HG03045 (cell line): Measurements from ENCODE around the gene RBMS3.
"Not testable (repeated sequence)": the region's sequence is repeated elsewhere in the genome, so short reads cannot be mapped to it uniquely, and the experiment has no call there.

Experiments used
- ATAC-seq: cut with Tn5 transposase; IDR thresholded peaks from one replicate; pipeline ENCODE4 v1.9.1; 2021; ENCODE audit warnings: mild to moderate bottlenecking, moderate library complexity; ENCODE audit not compliant: unreplicated experiment

The RBMS3 gene

DNA sequence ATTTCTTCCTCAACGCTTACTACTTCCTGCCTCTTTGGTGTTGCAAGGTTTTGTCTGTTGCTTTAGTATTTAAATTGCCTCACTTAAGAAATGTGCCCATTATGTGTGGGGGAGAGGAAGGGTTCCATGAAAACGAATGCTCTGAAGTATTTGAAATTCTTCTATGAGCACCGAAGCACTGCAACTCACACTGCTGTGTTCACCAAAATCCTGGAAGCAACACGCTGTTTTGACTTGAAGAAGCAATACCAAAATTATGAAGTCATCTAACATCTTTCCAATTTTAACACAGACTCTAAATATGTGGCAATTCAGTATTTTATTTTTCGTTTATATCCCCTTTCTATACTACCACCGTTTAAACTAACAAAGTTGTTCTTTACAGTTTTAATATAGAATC is 101.5 kb downstream of the RBMS3 start:
- no peak for ATAC-seq

DNA sequence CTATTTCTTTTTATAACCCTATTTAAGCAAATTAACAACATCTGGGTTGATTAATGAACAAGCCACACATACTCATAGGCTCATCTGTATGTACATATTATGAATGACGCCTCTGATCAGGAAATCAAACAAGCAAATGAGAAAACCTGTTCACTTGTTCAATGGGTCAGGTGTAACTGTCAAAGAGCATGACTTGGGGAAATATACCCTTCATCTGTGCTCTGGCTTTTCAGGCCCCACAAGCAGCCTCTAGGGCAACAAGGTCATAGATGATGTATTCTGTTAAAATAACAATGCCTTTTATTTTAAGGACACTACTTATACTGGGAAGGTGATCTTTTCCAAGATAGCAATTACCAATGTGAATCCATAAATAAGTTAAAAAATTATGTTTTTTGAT is 102.0 kb downstream of the RBMS3 start:
- ATAC-seq = no peak

DNA sequence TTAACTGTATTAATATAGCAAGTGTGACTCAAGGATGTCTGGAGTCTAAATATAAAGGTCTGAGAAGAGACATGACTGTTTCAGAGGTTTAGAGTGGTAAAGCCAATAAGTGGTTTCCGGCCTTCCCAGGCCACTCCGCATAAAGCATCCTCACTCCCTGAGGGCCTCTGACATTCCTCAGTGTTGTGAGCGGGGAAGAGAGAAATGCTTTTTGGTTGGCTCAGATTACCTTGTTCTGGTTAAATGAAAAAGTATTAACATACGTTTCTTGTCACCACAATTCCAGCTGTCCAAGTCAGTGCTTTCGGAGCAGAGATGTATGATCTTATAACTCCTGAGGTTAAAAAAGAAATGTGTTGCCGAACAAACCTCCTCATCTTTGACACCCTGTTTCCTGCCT is 103.8 kb downstream of the RBMS3 start:
- ATAC-seq = no peak

DNA sequence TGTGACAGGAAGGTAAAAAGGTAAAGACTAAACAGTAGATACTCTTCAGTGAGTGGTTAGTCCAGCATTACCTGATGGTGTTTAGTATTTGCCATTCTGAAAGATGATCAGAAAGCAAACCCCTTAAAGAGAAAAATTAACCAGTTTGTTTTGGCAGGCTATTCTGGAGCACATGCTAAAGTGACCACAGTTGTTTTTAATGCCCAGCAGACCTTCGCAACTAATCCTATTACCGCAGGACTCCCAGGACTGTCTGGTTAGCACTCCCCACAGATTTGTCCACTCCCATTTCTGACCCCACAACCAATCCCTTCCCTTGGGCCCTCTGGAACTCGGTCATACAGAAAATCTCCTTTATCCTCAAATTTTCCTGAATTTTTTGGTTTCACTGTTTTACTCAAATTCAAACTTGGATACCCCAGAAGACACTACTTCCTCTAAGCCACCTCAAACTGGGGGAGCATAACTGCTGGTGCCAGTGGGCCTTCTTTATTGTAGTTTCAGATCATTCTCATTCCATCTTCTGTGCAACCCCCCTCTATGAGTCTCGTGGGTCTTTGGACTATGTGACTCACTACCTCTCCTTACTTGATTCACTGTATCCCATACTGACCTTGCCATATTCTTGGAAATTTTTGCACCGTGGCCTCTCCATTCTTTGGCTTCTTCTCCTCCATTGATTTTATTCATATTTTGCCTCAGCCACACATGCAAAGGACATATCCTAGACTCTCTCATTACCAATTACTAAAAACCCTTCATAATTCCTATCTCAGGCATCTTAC is 104.4 kb downstream of the RBMS3 start:
- ATAC-seq = no peak

DNA sequence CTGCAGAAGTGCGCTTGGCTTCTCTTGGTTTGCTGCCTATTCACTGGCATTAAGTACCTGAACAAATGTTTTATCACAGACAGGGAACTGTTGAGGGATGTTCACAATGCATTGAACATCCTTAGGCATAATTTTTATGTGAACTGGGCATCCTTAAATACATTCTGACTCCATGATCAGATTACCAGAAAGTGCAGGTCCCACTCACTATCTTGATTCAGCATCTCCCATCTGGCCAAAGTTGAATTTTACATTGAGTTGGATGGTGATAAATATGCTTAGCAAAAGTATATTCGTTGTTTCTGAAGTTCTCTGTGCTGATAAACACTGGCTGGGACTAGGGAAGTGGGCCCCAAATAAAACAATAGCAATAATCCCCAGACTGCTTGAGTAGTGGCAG is 108.5 kb downstream of the RBMS3 start:
- no peak for ATAC-seq

DNA sequence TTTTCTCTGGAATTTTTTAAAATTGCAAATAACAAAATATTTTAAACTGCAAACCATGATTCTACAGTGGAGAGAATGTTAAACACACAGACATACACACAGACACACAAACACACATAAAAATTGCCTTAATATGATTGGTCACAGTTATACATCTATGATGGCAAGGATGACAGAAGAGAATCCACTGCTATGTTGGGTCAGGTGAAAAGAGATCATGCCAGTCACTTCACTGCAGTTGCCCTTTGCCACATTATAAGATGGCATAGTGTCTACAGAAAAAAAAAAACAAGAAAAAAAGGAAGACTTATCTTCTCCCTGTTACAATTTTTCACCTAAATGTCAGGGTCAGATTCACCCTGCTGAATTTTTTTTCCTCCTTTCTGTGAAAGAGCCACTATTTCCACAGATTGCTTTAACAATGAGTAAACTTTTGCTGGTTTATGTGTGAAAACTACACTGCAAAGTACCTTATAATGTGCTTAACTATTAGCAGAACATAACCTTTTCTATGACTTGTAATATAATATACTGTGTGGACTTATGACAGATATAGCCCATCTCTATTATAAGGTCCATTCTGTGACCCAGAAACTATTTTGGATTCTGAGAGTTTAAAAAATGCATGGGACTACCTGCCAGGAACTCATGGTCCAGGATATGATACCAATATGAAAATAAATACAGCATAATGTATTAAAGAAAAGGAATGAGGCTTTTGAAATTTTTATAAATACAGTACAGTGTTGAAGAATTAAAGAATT is 111.9 kb downstream of the RBMS3 start:
- no peak for ATAC-seq

DNA sequence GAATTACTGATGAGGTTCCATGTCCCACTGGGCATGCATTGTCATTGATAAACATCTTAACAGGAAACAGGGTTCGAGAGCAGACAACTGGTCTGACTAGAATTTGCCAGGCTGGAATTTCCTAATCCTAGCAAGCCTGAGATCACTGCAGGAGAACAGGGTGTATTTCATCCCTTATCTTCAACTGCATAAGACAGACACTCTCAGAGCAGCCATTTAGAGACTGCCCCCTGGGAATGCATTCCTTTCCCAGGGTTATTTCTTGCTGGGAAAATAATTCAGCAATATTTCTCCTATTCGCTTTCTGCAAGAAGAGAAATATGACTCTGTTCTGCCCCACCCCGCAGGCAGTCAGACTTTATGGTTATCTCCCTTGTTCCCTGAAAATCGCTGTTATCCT is 113.1 kb downstream of the RBMS3 start:
- not testable (repeated sequence) for ATAC-seq

DNA sequence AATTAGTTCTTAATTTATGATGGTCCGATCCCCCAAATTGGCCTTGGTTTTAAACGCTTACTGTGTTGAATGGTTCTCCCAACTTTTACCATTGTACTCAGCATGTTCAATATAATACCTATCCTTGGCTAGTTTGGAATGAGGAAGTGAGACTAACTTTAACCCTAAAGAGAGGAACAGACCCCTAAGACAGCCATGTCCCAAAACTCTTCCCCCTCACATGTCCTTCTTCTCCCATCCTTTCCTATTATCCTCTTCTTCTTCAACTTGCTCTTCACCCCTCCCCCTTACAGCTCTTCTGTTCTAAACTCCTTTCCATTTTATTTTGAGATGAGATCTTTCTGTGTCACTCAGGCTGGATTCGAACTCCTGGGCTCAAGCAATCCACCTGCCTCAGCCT is 116.5 kb downstream of the RBMS3 start:
- ATAC-seq = no peak

DNA sequence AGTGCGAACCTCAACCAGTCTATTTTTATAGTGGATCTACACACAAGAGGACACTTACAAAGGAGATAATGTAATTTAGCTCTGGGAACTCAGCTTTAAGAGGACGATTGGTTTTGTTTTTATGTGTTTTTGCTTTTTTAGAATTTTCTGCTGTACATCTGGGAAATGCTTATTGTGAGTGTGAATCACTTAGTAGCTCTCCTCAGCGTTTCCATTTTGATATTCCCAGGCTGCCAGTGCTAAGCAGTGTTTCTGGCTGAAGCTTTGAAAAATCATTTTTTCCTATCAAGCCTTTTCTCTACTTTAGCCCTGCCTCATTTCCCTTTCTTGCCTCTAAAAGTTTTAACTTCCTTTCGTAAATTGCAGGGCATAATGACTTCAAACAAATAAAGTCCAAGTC is 117.9 kb downstream of the RBMS3 start:
- no peak for ATAC-seq

DNA sequence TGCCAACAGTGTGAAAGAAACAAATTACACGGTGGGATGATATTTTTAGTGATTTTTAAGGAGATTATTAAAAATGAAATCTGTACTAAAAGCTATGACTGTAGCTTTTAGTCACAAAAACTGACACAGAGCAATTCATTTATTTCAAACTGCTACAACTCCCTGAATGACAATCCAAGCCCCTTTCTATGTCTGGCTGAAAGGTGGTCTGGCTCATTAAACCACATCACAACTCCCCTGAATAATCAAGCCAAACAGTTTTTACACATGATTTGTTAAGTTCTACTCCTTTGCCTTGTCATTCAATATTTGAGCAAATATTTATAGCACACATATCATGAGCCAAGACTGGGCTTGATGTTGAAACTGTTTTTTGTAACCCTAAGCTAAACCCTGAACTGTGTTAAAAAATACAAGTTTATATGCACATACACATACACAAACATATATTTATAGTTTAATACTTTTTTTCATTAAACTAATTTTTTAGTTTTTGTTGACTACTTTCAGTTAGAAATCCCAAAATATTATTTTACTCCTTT is 125.5 kb downstream of the RBMS3 start:
- no peak for ATAC-seq

DNA sequence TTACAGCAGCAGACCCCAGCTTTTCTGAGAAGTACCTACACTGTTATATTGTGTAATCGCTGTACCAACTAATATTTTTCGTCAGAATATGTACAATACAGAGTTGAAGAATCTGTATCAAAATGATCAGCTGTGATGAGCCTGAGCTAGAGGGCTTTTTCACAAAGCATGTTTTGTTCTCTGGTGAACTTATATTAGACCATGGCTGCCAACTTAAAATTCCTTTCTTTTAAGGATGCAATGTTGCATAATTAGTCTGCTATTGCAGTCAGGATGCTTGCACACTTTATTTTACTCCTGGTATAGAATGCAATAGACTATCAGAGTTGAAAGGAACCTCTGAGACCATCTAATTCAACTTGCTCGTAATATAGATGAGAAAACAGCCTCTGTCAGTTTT is 127.8 kb downstream of the RBMS3 start:
- ATAC-seq = no peak

DNA sequence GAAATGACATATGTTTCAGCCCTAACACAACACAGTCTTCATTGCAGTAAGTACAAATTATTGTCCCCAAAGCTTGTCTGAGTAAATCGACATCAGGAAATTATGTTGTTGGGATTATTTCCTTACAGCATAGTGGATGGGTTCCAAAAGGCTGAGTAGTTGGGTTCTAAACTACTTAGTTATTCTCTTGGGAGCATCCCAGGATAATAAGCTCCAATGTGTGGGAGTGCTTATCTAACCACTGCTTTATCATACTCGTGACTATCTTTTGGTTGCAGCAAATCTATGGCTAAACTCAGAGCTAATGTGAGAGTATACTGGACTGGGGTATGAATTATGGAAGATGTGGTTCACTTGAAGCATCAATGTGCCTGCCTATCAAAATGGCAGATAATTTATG is 128.5 kb downstream of the RBMS3 start:
- ATAC-seq = no peak

DNA sequence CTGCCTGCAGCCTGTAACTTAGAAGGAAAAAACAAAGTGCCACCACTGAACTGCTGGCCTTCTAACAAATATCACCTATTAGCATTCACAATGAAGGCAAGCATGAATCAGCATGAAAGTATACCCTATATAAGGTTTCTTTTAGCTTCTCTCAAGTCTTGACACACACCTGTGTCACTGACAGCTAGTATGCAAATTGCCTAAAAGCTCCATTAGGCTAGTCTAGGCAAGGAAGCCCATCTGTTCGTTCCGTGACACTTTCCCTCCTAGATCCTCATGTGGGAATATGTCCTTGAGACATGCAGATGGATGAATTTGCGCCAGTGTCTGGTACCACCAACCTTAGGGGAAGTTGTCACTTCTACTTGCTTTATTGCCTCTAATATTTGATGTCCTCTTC is 129.3 kb downstream of the RBMS3 start:
- ATAC-seq = no peak

DNA sequence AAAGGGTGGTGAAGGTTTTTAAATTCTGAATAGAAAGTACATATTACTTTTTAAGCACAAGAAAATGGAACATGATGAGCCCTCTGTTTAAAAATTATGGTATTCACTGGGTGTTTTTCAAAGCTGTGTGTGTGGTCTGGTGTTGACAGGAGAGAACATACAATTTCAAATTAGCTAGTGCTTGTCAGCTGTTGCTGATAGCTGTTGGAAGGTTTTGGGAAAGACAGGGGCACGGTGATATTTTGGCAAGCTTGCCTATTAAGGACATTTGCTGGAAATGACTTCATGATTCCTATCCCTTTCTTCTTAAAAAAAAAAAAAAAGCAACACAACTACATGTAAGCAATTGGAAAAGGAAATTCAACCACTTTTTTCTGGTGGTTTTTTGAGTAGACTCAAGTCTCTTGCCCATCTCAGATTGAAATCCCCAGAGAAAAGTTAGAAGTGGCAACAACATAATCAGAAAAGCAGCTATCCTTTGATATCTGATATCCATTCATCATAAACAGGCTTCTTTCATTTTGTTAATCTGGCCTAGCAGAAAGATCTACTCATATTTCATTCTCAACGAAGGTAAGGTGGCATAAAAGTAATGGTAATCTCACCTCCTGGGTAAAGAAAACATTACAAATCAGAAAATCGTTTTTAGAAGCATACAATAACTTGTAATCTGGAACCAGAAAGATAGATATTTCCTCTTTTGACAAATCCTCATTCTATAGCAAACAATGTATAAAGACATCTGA is 130.0 kb downstream of the RBMS3 start:
- no peak for ATAC-seq

DNA sequence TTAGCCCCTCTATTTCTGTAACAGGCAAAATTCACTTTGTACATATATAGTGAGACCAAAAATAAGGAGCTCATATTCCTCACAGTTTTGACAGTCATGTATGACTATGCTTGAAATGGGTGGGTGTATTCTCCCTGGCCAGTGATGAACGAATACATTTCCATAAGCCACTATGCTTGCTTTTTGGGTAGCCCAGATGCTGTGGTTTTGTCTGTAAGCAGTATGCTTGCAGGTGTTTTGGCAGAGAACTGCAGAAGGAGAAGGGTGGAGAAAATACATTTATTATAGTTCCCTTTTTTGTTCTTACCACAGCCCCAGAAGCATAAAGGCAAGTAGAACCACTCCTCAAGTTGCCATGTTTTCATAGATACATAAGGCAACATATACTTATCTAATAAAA is 131.2 kb downstream of the RBMS3 start:
- no peak for ATAC-seq

DNA sequence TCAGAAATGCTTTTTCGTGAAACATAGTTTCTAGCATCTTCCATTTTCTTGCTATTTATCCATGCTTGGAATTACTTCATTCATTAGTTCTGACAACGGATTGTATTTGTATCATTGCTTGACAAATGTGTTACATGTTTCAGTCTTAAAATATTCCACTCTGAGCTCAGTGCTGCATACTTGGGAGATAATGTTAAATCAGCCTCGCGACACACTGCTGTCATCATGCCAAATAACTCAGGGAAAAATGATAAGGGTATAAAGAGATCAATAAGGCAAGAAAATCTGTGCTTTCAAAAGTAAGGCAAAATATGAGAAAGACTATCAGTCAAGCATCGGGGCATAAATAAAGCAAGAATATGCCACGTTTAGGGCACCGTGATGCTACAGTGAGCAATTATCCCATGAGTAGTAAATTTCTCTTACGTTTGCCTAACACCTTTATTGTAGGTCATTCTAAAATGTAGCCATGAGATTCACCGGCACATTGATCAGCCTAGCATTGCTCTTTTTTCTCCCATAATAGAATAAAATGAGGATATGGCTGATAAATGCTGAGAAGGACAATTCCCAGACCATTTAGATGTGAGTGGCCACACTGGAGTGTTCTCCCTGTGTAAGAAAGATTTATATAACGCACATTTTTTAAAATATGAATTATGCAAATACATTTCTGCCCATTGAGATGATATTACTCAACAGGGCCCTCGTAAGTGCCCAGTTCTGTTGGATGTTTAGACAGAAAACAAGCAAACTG is 133.8 kb downstream of the RBMS3 start:
- ATAC-seq = no peak

DNA sequence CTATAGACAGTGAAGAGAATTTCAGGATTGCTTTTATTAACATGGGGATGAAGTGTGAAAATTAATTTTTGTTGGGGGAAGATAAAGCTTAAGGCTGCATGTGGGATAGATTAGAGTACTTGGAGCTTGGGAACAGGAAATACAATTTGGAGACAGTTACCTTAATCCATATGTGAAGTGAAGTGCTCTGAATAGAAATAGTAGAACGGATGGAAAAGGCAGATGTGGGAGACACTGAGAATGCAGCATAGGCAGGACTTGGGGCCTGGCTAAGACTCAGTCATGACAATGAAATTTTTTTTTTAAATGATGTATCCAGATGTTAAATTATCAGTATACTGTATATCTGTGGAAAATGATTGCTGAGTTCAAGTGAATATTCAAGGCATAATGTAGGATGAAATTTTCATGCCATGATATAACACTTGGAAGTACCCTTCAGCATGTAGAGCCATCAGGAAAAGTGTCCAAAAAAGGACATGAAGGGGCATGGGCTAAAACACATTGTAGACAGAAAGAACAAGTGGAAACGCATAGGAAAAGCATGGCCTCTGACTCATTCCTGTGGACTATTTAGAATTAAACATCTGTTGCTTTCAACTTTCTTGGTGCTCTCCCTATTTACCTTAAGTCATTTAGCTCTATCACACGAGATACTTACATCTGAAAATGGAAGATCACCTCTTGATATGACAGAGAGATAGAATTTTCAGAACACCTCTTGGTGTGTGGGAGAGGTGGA is 134.8 kb downstream of the RBMS3 start:
- ATAC-seq = no peak

DNA sequence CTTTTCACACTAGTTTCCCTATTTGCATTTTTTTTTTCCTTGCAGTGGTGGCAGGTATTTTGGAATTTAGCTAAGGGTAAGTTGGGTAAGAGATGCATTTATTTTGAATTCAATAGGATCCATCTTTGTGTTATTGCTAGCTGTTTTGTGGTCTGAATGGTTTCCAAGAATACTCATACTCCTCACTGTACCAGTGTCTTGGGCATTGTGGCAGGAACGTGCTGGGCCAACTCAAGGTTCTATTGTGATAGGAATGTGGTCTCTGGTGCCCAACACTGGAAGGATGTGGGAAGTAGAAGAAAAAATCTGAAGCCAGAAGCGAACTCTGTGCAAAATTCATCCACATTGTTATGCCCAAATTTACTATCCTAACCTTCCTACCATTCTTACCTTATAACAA is 135.6 kb downstream of the RBMS3 start:
- ATAC-seq = no peak

DNA sequence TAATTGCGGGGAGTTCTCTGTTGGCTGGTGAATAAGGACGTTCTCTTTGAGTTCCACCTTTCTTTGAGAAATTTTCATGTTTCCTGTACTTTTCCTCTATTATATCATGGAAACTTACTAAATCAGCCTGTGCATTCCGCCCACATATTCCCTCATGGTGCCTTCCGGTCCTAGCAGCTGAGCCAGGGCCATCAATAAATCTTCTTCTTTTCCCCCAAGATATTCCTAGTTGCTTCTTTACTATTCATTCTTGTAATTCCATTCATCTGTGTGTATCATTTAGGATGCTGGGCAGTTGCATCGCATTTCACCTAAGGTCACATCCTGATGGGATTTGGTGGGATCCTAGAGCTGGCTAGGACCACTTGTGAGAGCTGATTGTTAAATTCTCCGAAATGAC is 139.2 kb downstream of the RBMS3 start:
- no peak for ATAC-seq
